NCI-H1417 treated with DMSO at 0.1 percent for 48 hours (cell line): Measurements from ENCODE around the gene FGGY.
A peak's percentile ranks its signal among the peaks of the same experiment; 100 is the strongest.
"Not testable (repeated sequence)": the region's sequence is repeated elsewhere in the genome, so short reads cannot be mapped to it uniquely, and the experiment has no call there.

Experiments used
- DNase-seq: peaks from one replicate; lab custom pipeline; 2025; lab: John Stamatoyannopoulos, UW

Gene FGGY

GRCh38 chr1:59482986-59483385 lies 186.1 kb downstream of the FGGY start:
- DNase-seq = no peak

DNA sequence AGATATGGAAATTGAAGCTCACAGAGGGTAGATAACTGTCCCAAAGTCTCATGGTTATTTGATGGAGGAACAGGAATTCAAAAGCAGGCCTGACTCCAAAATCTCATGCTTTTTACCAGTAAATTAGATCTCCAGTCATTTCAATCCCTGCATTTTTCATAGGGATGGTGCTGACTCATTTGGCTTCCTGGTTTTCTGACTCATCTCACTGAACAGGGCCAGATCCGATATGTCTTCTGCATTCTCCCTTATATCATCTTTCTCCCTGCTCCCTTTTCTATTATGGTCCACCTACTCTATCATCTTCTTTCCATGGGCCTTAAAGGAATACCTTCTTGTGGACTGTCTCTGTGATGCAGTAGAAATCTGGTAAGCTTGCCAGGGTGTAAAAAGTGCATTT lies 187.2 kb downstream of the FGGY start:
- DNase-seq = no peak

- DNase-seq = no peak
Measured at GRCh38 chr1:59485171-59485570, 188.3 kb downstream of the FGGY start.

DNA sequence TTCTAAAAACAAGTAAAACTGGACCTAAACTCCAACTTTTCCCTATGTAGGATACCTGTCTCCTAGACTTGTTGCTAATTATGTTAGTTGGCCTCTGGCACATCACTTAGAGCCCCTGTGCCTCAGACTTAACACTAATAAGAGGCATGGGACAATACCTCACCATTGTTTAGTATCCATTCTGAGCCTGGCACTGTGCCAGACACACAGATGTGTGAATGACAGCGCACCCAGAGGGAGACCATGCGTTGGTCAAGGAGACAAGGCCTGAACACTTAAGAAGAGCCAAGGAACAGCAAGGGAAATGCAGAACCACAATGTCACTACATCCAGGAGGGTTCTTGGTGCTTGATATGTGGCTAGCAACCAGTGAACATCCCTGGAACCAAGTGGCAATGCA lies 189.1 kb downstream of the FGGY start:
- DNase-seq = no peak

GRCh38 chr1:59486615-59487014 lies 189.7 kb downstream of the FGGY start:
- no peak for DNase-seq

DNA sequence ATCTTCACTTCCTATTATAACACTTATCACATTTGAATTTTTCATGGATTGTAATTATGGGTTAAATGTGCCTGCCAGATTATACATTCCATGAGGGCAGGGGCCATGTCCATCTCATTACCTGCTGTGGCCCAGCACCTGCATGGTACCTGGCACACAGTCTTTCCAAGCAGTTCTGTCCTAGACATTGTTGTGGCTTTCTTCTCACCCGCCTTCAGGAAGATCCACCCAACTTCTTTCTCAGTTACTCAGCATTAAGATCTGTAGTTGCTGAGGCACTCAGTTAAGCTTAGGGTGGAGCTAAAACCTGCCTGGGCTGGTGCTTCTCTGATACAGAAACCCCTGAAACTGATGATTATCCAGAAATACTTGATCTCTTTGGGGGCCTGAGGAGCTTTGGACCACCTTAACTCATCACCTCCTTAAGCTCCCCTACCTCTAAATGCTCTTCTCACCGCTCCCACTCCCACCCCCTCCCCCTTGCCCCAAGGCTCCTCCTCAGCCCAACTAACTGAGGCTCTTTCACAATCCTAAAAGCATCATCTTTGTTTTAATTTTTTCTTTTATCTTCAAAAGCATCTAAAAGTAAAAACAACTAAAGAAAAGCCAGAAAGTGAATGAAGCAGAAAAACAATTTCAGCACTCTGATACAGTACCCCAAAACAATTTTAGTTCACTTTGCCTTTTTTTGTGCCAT lies 190.6 kb downstream of the FGGY start:
- no peak for DNase-seq

- DNase-seq = no peak
Measured at GRCh38 chr1:59492500-59492899, 195.6 kb downstream of the FGGY start.

- DNase-seq = no peak
Measured at GRCh38 chr1:59494145-59494833, 197.4 kb downstream of the FGGY start.

DNA sequence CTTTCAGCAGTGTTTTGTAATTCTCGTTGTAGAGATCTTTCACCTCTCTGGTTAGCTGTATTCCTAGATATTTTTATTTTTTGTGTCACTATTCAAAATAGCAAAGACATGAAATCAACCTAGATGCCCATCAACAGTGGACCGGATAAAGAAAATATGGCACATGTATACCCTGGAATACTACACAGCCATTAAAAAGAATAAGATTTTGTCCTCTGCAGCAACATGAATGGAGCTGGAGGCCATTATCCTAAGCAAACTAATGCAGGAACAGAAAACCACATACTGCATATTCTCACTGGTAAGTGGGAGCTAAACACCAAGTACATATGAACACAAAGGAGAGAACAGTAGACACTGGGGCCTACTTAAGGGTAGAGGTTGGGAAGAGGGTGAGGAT lies 199.3 kb downstream of the FGGY start:
- not testable (repeated sequence) for DNase-seq

DNA sequence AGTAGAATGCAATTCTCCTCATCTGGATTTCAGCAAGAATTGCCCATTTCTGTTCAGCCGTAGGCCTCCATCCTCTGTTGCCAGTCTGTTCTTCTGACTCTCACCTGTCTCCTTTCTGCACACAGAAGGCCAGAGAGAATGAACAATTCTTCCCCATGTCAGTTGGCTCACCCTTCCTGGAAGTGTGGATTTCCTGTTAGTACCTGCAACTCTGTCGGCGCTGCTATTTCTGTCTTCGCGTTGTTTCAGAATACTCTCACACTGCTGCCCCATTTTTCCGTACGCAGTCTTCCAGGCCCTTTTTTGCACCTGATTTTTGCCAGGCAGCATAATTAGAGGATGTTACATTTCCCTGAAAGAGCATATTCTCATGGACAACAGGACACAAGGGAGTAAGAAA lies 200.7 kb downstream of the FGGY start:
- no peak for DNase-seq

GRCh38 chr1:59498640-59499039 lies 201.7 kb downstream of the FGGY start:
- DNase-seq = no peak

DNA sequence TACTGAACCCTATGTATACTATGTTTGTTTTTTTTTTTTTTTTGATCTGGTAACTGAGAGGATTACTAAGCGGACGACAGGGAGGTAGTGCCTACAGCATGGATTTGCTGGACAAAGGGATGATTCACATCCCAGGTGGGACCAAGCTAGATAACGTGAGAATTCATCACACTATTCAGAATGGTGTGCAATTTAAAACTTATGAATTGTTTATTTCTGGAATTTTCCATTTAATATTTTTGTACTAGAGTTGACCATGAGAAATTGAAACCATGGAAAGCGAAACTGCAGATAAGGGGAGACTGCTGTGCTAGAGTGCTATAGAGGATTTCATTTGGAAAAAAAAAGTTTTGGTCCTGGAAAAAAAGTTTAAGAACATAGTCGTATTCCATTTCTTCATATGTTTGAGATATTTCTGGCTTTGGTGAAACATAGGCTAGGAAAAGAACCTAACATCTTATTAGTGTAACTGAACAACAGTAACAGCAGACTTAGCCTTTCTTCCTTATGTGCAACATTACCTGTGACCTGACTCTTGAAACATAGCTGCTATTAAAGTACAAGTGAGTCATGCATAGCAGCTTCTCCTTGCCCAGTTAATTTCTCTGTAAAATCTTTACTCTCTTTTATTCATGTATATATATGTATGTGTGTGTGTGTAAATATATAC lies 202.5 kb downstream of the FGGY start:
- no peak for DNase-seq

DNA sequence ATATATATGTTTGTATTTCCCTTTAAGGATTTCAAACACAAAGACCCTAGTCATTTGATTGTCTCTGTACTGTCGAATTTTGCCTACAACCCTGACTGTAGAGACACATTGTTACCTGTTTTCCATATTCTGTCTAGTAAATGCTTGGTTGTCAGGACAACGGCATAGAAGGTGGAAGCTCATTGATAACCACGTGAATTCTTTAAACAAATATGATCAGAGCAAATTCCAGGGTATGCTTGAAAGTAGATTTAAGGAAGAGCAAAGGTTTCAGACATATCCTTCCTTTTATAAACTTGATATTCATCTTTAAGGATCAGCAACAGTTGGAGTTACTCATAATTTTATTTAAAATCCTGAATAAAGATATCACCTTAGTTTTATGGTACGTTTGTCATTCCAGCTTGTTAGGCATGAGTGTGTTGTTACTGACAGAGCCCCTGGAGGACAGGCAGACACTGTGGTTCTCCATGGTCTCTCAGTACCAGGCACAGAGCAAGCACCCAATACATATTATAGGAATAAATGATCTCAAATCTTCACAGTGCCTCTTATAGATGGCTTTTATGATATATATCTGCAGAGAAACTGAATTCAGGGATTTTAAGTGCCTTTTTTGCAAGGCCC lies 203.2 kb downstream of the FGGY start:
- no peak for DNase-seq

GRCh38 chr1:59500950-59501742 lies 204.3 kb downstream of the FGGY start:
- DNase-seq = no peak

DNA sequence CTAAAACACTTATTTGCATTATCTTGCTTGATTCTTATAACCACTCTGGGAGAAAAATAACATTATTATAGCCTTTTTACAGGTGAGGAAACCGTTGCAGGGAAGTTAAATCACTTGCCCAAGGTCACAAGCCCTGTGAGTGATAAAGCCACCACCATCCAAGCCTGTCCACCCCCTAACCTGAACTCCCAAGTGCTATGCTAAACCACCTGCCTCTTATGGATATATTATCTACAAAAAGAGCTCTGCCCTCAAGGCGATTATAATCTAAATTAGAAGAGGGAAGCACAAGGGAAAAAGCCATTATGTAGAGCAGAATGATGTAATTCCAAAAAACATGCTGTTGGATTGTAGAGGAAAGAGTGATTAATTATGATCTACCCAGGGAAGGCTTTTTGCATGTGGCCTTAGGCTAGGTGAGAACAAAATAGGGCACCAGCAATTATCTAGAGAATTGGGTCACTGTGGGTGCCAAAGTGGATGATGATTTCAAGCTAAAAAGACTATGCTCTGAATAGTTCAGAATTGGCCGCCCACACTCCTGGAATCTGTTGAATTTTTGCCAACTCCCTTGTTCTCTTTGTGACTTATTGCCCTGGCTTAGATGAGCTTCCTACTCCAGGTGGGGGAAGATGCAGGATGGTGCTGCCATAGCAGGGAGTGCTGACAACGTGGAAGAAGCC lies 205.3 kb downstream of the FGGY start:
- DNase-seq = no peak

- no peak for DNase-seq
Measured at GRCh38 chr1:59504276-59504675, 207.4 kb downstream of the FGGY start.

GRCh38 chr1:59505596-59506028 lies 208.7 kb downstream of the FGGY start:
- peak; percentile 72 for DNase-seq

GRCh38 chr1:59506952-59507351 lies 210.1 kb downstream of the FGGY start:
- DNase-seq = no peak

- DNase-seq = no peak
Measured at GRCh38 chr1:59509341-59509875, 212.5 kb downstream of the FGGY start.

DNA sequence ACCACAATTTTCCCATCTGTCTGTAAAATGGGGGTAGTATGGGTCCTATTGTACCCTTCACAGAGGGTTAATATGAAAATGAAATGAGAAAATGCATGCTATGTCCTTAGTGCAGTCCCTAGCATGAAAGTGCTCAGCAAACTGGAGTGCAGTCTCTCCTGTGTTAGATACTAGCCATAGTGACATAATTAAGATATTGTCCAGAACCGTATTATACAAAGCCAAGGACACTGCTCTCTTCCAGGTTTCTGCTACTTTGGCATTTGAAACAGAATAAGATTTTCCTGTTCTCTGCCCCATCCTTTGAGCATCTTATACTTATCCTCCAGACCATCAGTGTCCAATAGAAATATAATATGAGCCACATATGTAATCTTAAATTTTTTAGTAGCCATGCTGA lies 213.4 kb downstream of the FGGY start:
- DNase-seq = no peak
